ENCODE measurements around the gene C9orf50.

GRCh38 chr9:129654554-129655040 is 33.7 kb upstream of the C9orf50 start:
- TF ChIP-seq, protein P1, sequence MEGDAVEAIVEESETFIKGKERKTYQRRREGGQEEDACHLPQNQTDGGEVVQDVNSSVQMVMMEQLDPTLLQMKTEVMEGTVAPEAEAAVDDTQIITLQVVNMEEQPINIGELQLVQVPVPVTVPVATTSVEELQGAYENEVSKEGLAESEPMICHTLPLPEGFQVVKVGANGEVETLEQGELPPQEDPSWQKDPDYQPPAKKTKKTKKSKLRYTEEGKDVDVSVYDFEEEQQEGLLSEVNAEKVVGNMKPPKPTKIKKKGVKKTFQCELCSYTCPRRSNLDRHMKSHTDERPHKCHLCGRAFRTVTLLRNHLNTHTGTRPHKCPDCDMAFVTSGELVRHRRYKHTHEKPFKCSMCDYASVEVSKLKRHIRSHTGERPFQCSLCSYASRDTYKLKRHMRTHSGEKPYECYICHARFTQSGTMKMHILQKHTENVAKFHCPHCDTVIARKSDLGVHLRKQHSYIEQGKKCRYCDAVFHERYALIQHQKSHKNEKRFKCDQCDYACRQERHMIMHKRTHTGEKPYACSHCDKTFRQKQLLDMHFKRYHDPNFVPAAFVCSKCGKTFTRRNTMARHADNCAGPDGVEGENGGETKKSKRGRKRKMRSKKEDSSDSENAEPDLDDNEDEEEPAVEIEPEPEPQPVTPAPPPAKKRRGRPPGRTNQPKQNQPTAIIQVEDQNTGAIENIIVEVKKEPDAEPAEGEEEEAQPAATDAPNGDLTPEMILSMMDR (IDR thresholded peaks at IDR 0.05; ENCODE audit: insufficient read depth, low read length, poor library complexity, severe bottlenecking), result no peak
- no peak for TF ChIP-seq EZH2phosphoT487 (conservative IDR thresholded peaks at IDR 0.05; ENCODE audit: low read length)

Measured in SU-DHL-6 (cell line).